Measurements from ENCODE around the gene TUBA4A.

TUBA4A gene

DNA sequence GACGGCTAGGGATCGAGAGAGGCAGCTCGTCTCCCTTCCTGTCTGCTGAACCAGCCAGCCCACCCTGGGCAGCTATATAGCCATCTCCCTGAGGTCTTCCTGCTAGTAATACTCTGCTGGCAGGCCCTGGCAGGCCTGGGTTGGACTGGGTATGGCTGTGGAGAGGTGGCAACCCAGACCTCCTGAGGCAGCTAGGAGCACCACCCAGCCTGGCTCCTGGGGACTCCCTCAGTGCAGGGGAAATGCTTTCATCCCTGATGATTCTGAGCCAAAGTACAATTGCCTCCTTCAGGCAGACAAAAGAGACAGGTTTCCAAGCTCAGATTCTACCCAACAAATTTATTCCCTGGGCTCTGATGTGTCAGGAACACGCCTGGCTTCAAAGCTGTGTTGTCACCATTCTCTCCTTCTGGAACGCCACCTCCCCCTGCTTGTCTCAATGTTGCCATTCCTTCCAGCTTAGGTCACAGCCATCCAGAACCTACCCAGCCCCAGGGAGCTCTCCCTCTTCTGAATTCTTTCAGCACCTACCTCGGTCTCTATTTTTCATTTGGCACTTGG is 20.7 kb upstream of the TUBA4A start:
- H3K27me3 ChIP-seq (ENCODE audit: low read depth, low read length): no peaks in the 10 kb centered on the region
- peak overlapping the region; percentile 29 for H3K27ac ChIP-seq (ENCODE audit: low read length)
- H3K4me3 ChIP-seq (ENCODE audit: low read depth in 1 of 2, low read length in 2 of 2): no peak overlapping the region
- H3K4me1 ChIP-seq (ENCODE audit: control insufficient read depth in 1 of 2, insufficient read depth in 2 of 2, low read length in 2 of 2): peaks cover 11 to 22% of the 10 kb centered on the region in 2 donors
- peaks cover 0 to 4% of the 10 kb centered on the region in 2 donors for H3K36me3 ChIP-seq (ENCODE audit: control insufficient read depth in 1 of 2, insufficient read depth in 2 of 2, low read length in 2 of 2)
- H3K9me3 ChIP-seq (ENCODE audit: control insufficient read depth in 1 of 2, low read length in 2 of 2): no peaks in the 10 kb centered on the region

- H3K9me3 ChIP-seq (ENCODE audit: control insufficient read depth in 1 of 2, low read length in 2 of 2): no peaks in the 10 kb centered on the region
- H3K27ac ChIP-seq (ENCODE audit: low read length): peak overlapping the region; percentile 29
- peaks cover 11 to 21% of the 10 kb centered on the region in 2 donors for H3K4me1 ChIP-seq (ENCODE audit: control insufficient read depth in 1 of 2, insufficient read depth in 2 of 2, low read length in 2 of 2)
- H3K27me3 ChIP-seq (ENCODE audit: low read depth, low read length): no peaks in the 10 kb centered on the region
- no peak overlapping the region for H3K4me3 ChIP-seq (ENCODE audit: low read depth in 1 of 2, low read length in 2 of 2)
- peaks cover 0 to 4% of the 10 kb centered on the region in 2 donors for H3K36me3 ChIP-seq (ENCODE audit: control insufficient read depth in 1 of 2, insufficient read depth in 2 of 2, low read length in 2 of 2)
Measured at GRCh38 chr2:219273937-219274336, 20.2 kb upstream of the TUBA4A start.

DNA sequence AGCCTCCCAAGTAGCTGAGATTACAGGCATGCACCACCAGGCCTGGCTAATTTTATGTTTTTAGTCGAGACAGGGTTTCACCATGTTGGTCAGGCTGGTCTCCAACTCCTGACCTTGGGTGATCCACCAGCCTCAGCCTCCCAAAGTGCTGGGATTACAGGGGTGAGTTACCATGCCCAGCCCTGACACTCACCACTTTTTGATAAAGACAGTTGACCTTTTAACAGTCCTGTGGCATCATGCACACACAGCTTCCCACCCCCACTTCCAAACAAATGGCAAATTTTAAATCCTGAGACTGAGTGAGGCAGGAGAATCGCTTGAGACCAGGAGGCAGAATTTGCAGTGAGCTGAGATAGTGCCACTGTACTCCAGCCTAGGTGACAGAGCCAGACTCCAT is 19.3 kb upstream of the TUBA4A start:
- Histone ChIP-seq H3K36me3 (ENCODE audit: control insufficient read depth in 1 of 2, insufficient read depth in 2 of 2, low read length in 2 of 2) (peaks cover 0 to 4% of the 10 kb centered on the region in 2 donors), H3K27ac (ENCODE audit: low read length) (no peak overlapping the region), H3K9me3 (ENCODE audit: control insufficient read depth in 1 of 2, low read length in 2 of 2) (no peaks in the 10 kb centered on the region), H3K27me3 (ENCODE audit: low read depth, low read length) (no peaks in the 10 kb centered on the region), H3K4me1 (ENCODE audit: control insufficient read depth in 1 of 2, insufficient read depth in 2 of 2, low read length in 2 of 2) (peaks cover 3 to 12% of the 10 kb centered on the region in 2 donors), H3K4me3 (ENCODE audit: low read depth in 1 of 2, low read length in 2 of 2) (no peak overlapping the region)

DNA sequence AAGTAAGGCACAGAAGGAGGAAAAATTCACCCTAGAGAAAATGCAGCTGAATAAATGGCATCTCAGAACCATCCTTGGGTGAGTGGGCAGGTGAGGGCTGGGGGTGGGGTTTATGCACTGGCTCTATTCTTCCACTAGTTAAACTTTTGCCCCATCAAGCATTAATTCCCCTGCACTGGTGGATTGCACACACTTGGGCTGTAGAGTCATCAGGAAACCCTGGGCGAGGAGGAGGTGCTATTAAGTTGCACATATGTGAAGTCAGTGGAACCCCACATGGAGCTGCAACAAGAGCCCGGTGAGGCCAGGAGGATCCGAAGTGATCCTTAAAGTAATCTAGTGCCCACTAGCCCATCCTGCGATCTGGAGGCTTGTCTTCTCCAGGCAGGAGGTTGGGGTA is 18.6 kb upstream of the TUBA4A start:
- no peak overlapping the region for H3K4me3 ChIP-seq (ENCODE audit: low read depth in 1 of 2, low read length in 2 of 2)
- H3K27ac ChIP-seq (ENCODE audit: low read length): no peak overlapping the region
- no peaks in the 10 kb centered on the region for H3K9me3 ChIP-seq (ENCODE audit: control insufficient read depth in 1 of 2, low read length in 2 of 2)
- no peaks in the 10 kb centered on the region for H3K27me3 ChIP-seq (ENCODE audit: low read depth, low read length)
- H3K4me1 ChIP-seq (ENCODE audit: control insufficient read depth in 1 of 2, insufficient read depth in 2 of 2, low read length in 2 of 2): peaks cover 0 to 5% of the 10 kb centered on the region in 2 donors
- peaks cover 0 to 4% of the 10 kb centered on the region in 2 donors for H3K36me3 ChIP-seq (ENCODE audit: control insufficient read depth in 1 of 2, insufficient read depth in 2 of 2, low read length in 2 of 2)

DNA sequence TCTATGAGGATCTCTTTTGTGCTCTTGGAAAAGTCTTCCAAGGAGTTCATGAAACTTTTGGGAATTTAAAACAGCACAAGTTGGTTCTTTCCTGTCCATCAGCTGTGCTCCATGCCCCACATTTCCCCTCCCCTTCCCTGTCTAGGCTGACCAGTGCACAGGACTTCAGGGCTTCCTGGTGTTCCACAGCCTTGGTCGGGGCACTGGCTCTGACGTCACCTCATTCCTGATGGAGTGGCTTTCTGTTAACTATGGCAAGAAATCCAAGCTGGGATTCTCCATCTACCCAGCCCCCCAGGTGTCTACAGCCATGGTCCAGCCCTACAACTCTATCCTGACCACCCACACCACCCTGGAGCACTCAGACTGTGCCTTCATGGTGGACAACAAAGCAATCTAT is 17.3 kb upstream of the TUBA4A start:
- Histone ChIP-seq H3K27me3 (ENCODE audit: low read depth, low read length) (no peaks in the 10 kb centered on the region), H3K4me3 (ENCODE audit: low read depth in 1 of 2, low read length in 2 of 2) (no peak overlapping the region), H3K9me3 (ENCODE audit: control insufficient read depth in 1 of 2, low read length in 2 of 2) (no peaks in the 10 kb centered on the region), H3K4me1 (ENCODE audit: control insufficient read depth in 1 of 2, insufficient read depth in 2 of 2, low read length in 2 of 2) (peaks cover 0 to 5% of the 10 kb centered on the region in 2 donors), H3K36me3 (ENCODE audit: control insufficient read depth in 1 of 2, insufficient read depth in 2 of 2, low read length in 2 of 2) (peaks cover 0 to 4% of the 10 kb centered on the region in 2 donors), H3K27ac (ENCODE audit: low read length) (no peak overlapping the region)

DNA sequence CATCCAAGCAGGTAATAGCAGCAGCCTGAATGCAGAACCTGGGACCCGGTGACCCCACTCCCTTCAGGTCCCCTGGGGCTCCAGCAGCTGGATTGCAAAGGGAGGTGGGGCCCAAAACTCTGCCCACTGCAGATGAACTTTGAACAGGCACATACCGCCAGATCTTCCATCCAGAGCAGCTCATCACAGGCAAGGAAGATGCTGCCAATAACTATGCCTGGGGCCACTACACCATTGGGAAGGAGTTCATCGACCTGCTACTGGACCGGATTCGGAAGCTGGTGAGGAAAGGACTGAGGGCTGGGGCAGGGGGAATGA is 16.3 kb upstream of the TUBA4A start:
- H3K27ac ChIP-seq (ENCODE audit: low read length): no peak overlapping the region
- no peaks in the 10 kb centered on the region for H3K9me3 ChIP-seq (ENCODE audit: control insufficient read depth in 1 of 2, low read length in 2 of 2)
- H3K4me1 ChIP-seq (ENCODE audit: control insufficient read depth in 1 of 2, insufficient read depth in 2 of 2, low read length in 2 of 2): peaks cover 0 to 5% of the 10 kb centered on the region in 2 donors
- peaks cover 0 to 4% of the 10 kb centered on the region in 2 donors for H3K36me3 ChIP-seq (ENCODE audit: control insufficient read depth in 1 of 2, insufficient read depth in 2 of 2, low read length in 2 of 2)
- no peaks in the 10 kb centered on the region for H3K27me3 ChIP-seq (ENCODE audit: low read depth, low read length)
- H3K4me3 ChIP-seq (ENCODE audit: low read depth in 1 of 2, low read length in 2 of 2): no peak overlapping the region

DNA sequence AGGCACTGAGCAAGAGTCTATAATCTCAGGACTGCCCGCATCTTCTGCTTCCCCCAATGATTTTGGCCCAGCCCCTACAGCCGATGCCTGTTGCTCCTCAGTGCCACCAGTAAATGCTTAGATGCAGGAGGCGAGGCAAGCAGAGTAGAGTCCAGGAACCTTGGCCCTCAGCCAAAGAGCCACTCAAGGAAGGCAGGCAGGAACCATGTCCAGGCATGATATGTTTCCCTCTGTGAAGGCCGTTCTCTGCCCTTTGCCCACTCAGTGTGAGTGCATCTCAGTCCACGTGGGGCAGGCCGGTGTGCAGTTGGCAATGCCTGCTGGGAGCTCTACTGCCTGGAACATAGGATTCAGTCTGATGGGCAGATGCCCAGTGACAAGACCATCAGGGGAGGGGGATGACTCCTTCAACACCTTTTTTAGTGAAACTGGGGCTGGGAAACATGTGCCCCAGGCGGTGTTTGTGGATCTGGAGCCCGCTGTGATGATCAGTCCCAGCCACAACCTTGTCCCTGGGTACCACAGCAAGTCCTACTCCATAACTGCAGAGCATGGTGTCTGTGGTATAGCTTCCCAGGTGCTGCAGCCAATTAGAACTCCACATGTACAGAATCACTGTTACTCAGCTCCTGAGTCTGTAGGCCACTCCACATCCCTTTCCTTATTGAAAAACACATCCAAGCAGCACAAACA is 15.8 kb upstream of the TUBA4A start:
- Histone ChIP-seq H3K27ac (ENCODE audit: low read length) (no peak overlapping the region), H3K4me3 (ENCODE audit: low read depth in 1 of 2, low read length in 2 of 2) (no peak overlapping the region), H3K9me3 (ENCODE audit: control insufficient read depth in 1 of 2, low read length in 2 of 2) (no peaks in the 10 kb centered on the region), H3K4me1 (ENCODE audit: control insufficient read depth in 1 of 2, insufficient read depth in 2 of 2, low read length in 2 of 2) (peaks cover 0 to 5% of the 10 kb centered on the region in 2 donors), H3K27me3 (ENCODE audit: low read depth, low read length) (no peaks in the 10 kb centered on the region), H3K36me3 (ENCODE audit: control insufficient read depth in 1 of 2, insufficient read depth in 2 of 2, low read length in 2 of 2) (peaks cover 0 to 4% of the 10 kb centered on the region in 2 donors)

DNA sequence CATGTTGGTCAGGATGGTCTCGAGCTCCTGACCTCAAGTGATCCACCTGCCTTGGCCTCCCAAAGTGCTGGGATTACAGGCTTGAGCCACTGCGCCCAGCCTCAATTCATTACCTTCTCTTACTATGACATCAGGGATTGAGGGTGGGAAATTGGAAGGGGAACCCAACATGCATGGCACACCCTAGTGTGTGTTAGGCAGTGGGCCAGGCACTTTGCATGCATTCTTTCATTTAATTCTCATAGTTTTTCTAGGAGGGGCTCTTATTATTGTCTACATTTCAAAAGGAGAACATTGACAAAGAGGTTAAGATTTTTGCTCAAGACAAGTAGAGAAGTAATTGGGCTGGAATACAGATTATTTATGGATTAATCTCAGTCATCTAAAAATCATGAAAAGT is 14.6 kb upstream of the TUBA4A start:
- no peak overlapping the region for H3K4me3 ChIP-seq (ENCODE audit: low read depth in 1 of 2, low read length in 2 of 2)
- no peaks in the 10 kb centered on the region for H3K4me1 ChIP-seq (ENCODE audit: control insufficient read depth in 1 of 2, insufficient read depth in 2 of 2, low read length in 2 of 2)
- H3K36me3 ChIP-seq (ENCODE audit: control insufficient read depth in 1 of 2, insufficient read depth in 2 of 2, low read length in 2 of 2): no peaks in the 10 kb centered on the region
- no peaks in the 10 kb centered on the region for H3K27me3 ChIP-seq (ENCODE audit: low read depth, low read length)
- H3K27ac ChIP-seq (ENCODE audit: low read length): no peak overlapping the region
- no peaks in the 10 kb centered on the region for H3K9me3 ChIP-seq (ENCODE audit: control insufficient read depth in 1 of 2, low read length in 2 of 2)

DNA sequence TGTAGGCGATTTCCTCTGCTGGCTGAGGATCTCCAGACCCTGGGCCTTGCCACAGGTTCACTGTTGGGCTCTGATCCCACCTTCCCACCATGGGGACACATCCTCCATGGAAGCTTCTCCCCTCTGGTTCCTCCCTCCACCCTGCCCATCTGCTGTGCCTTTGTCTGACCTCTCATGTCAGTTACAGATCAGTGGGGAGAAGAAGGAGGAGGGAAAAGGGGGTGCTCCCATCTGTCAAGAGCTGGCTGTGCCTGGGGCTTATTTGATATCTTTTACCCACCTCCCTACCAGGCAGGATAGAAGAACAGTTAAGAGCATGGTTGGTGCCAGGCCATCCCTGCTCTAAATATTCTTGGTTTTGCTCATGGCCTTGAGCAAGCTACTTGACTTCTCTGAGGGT is 13.2 kb upstream of the TUBA4A start:
- no peak overlapping the region for H3K27ac ChIP-seq (ENCODE audit: low read length)
- no peaks in the 10 kb centered on the region for H3K9me3 ChIP-seq (ENCODE audit: control insufficient read depth in 1 of 2, low read length in 2 of 2)
- no peaks in the 10 kb centered on the region for H3K36me3 ChIP-seq (ENCODE audit: control insufficient read depth in 1 of 2, insufficient read depth in 2 of 2, low read length in 2 of 2)
- peaks cover 5% of the 10 kb centered on the region for H3K27me3 ChIP-seq (ENCODE audit: low read depth, low read length)
- no peak overlapping the region for H3K4me3 ChIP-seq (ENCODE audit: low read depth in 1 of 2, low read length in 2 of 2)
- H3K4me1 ChIP-seq (ENCODE audit: control insufficient read depth in 1 of 2, insufficient read depth in 2 of 2, low read length in 2 of 2): no peaks in the 10 kb centered on the region

DNA sequence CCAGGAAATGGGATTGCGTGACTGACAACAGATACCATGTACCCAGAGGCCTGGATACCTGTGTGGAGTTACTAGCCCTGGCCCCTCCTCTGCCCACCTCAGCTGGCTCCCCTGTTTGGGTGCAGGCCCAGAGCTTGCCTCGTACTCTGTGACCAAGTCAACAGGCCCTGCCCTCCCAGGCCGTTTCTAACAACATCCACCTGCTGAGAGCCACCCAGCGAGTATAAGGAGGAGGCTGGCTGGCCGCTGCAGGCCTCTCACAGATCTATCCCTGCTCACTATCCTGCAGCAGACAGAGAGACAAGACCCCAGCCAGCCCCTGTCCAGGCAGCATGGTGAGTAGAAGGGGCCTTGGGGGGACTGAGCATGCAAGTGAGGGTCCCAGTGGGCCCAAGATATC is 12.5 kb upstream of the TUBA4A start:
- no peak overlapping the region for H3K4me3 ChIP-seq (ENCODE audit: low read depth in 1 of 2, low read length in 2 of 2)
- H3K36me3 ChIP-seq (ENCODE audit: control insufficient read depth in 1 of 2, insufficient read depth in 2 of 2, low read length in 2 of 2): no peaks in the 10 kb centered on the region

GRCh38 chr2:219261024-219261855 is 7.5 kb upstream of the TUBA4A start:
- Histone ChIP-seq H3K36me3 (ENCODE audit: control insufficient read depth in 1 of 2, insufficient read depth in 2 of 2, low read length in 2 of 2) (no peaks in the 10 kb centered on the region), H3K27me3 (ENCODE audit: low read depth, low read length) (peaks cover 5% of the 10 kb centered on the region), H3K4me1 (ENCODE audit: control insufficient read depth in 1 of 2, insufficient read depth in 2 of 2, low read length in 2 of 2) (no peaks in the 10 kb centered on the region), H3K9me3 (ENCODE audit: control insufficient read depth in 1 of 2, low read length in 2 of 2) (no peaks in the 10 kb centered on the region), H3K27ac (ENCODE audit: low read length) (no peak overlapping the region), H3K4me3 (ENCODE audit: low read depth in 1 of 2, low read length in 2 of 2) (no peak overlapping the region)

More for the DNA sequence above, 12.5 kb upstream of the TUBA4A start:
- Histone ChIP-seq H3K27me3 (ENCODE audit: low read depth, low read length) (peaks cover 5% of the 10 kb centered on the region), H3K4me1 (ENCODE audit: control insufficient read depth in 1 of 2, insufficient read depth in 2 of 2, low read length in 2 of 2) (no peaks in the 10 kb centered on the region), H3K9me3 (ENCODE audit: control insufficient read depth in 1 of 2, low read length in 2 of 2) (no peaks in the 10 kb centered on the region), H3K27ac (ENCODE audit: low read length) (no peak overlapping the region)
